ENCODE data around the gene GLIS1.

GLIS1 gene

DNA sequence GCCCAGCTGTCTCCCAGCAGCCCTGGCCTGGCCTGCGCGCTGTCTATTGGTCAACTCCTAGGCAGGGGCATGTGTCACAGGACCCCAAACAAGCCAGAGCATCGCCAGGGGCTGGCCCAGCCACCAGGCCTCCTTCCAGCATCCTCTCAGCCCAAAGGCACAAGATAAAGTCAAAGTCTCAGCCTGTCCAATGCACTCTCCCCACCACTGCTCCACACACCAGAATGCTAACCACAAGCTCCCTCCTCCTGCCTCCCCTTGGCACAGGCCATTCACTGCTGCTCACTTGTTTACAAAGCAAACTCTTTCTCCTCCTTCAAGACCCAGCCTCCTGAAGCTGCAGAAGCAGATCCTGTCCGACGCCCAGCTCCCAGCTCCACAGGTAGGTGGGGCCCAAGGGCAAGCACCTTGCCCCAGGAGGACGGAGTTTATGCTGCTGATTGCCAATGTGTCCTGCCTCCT lies 146.4 kb downstream of the GLIS1 start:
- no peak for DNase-seq (ENCODE audit: low spot score)

DNA sequence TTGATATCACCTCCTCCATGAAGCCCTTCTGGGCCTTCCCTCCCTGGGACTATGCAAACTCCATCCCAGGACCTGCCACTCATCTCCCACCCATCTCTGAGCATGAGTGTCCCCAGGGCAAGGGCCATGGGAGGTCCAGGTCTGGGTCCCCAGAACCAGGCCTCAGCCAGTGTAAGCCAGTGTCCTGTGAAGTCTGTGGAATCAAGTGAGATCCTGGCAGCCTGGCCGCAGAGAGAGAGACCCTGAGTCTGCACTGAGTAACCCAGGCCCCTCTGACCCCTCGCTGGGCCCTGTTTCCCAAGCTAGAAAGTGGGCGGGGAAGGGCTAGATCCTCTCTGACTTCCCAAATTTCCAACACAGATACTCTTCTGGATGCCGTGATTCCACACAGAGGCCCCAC lies 147.0 kb downstream of the GLIS1 start:
- no peak for DNase-seq (ENCODE audit: low spot score)

DNA sequence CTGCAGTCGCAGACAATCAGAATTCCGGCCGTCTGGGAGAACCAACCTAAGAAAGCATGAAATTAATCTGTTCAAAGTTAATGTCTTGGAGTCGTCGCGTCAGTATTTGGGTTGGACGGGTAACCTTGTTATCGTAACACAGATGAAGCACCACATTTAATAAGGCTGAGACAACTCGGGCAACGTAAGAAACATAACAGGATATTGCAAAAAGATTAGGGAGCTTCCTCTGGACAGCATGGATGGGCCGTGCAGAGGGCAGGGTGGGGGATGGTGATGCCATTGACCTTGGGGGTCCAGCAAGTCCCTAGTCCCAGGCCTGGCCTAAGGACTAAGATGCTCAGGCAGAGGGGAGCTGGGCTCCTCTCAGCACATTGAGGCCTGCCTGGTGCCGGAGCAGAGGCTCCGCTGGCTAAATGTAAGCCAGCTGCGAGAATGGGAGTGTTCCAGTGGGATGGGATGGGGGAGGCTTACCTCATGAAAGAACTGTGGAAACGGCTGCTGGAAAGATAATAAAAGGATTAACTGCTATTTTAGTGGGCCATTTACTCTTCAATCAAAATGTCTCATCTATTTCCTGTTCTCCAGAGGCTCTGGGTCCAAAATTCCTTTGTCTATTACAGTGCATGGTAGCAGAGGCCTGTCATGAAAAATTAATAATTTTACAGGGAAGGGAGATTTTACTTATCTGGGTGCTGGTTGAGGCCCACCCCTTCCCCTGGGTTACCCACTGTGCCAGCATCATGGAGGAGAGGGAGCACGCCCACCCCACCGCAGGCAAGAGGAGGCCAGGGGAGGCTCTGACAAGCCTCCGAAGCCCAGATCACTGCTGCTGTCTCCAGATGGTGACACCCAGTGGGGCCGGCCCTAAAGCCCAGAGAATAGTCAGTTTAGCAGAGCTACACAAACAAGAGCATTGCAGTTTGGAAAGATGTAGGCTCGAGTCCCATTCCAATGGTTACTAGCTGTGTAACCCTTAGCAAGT lies 148.1 kb downstream of the GLIS1 start:
- DNase-seq (ENCODE audit: low spot score) = no peak

DNA sequence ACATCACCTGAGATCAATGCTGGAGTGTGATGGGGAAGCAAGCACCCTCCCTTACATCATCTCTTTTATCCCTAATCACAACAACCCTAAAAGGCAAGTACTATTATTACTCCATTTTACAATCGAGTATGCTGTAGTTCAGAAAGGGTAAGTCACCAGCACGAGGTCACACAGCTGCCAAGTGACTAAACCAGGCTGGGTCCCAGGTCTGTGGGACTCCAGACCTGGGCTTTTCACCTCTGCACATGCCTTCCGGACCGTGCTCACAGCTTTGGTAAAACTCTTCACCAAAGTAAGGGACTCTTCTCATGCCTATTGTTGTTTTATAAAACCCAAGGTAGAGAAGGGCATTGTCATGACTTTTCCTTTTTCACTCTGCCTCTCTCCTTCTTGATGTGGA lies 148.9 kb downstream of the GLIS1 start:
- DNase-seq (ENCODE audit: low spot score) = no peak

- no peak for DNase-seq (ENCODE audit: low spot score)
Observed at GRCh38 chr1:53589043-53589887, 149.7 kb downstream of the GLIS1 start.

- DNase-seq (ENCODE audit: low spot score) = no peak
Observed at GRCh38 chr1:53588053-53588779, 150.7 kb downstream of the GLIS1 start.

GRCh38 chr1:53587252-53587988 lies 151.5 kb downstream of the GLIS1 start:
- no peak for DNase-seq (ENCODE audit: low spot score)

DNA sequence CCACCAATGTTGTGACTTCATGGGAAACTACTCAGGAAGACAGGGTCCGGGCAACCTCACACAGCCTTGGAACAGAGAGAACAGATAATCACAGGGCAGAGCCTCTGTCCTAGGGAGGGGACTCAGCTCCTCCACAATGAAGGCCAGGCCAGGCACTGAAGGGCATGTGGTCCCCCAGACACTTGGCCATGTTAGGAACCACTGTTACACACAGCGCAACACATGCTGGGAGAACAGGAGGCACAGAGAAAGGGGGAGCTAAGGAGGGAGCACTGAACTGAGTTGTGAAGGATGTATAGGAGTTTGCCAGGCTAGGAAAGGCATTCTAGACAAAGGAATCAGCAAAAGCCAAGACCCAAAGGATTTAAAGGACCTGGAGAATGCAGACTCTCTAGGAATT lies 152.2 kb downstream of the GLIS1 start:
- no peak for DNase-seq (ENCODE audit: low spot score)

DNA sequence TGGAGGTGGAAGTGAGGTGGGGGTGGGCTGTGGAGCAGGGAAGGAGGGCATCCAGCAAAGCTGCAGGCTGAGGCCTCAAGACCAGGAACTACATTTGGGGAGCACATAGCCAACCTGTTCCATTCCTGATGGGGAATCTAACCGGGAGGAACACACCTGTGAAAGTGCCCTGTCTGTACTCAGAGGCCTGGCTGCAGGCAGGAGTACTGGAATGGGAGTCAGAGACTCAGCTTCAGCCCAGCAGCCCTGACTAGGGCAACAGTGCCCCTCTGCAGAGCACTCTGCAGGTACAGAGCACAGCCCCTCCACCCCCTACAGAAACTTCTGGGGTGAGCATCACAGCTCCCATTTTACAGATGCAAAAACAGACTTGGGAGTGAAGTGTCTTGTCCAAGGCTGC lies 153.4 kb downstream of the GLIS1 start:
- DNase-seq (ENCODE audit: low spot score) = no peak

DNA sequence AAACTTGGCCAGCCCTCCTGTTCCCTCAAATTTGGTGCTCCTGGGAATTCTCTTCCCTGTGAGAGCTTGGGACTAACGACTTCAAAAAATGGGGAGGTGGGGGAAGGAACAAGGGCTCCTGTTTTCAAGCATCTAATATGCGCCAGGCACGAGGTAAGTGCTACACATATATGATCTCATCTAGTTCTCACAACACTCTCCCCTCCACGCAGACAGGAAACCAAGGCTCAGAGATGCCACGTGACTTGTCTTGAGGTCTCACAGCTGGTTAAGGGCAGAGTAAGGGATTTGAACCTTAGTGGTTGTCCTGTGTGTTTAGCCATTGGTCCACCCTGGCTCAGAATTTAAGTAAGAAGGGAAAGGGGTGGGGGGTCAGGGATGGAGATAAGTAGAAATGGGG lies 153.8 kb downstream of the GLIS1 start:
- no peak for DNase-seq (ENCODE audit: low spot score)

DNA sequence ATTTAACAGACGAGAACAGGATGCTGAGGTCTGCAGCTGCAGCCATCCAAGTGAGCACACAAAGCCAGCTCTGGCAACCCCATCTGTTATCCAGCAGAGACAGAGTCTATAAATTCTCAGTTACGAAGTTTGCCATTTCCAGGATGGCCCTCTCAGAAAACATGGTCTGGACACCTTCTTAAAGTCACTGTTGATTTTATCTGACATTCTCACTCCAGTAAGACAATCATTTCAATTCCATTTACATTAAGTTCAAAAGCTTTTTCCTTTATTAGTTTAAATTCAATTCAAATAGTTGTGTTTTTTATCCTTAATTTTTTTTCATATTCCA lies 154.2 kb downstream of the GLIS1 start:
- DNase-seq (ENCODE audit: low spot score) = no peak

- no peak for DNase-seq (ENCODE audit: low spot score)
Observed at GRCh38 chr1:53583868-53584776, 154.8 kb downstream of the GLIS1 start.

DNA sequence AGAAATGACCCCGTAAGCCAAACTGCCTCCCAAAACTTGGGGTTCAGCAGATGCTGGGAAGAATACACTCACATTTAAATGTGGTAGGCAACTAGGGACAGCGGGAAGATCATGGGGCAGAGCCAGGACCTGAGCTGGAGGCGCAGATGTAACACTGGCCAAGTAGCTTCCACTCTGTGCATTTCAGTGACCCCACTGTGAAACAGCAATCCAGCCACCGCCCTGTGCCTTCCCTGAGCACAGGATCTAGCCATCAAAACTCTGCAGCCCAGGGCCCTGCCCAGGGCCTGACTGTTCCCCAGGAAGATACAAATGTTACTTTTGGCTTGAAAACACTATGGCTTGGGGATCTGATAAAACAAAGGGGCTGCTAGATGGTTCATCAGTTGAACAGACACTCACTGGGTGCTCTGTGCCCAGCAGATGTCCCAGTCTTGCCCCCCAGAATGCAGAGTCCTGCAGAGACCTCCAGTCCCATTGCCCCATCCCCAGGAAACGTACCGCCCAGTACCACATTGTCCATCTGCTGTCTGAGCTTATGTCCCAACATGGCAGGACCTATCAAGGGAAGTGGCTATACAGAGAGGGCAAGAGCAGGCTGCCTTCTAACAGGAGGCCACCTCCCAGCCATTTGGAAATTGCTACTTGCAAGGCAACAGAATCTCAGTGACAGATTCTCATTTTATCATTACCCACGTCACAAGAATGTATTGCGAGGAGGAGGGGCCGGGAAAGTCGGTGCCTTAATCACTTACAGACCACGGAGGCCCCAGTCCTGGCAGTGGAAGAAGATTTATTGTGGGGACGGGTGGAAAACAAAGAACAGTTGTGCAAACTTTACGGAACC lies 155.7 kb downstream of the GLIS1 start:
- no peak for DNase-seq (ENCODE audit: low spot score)

DNA sequence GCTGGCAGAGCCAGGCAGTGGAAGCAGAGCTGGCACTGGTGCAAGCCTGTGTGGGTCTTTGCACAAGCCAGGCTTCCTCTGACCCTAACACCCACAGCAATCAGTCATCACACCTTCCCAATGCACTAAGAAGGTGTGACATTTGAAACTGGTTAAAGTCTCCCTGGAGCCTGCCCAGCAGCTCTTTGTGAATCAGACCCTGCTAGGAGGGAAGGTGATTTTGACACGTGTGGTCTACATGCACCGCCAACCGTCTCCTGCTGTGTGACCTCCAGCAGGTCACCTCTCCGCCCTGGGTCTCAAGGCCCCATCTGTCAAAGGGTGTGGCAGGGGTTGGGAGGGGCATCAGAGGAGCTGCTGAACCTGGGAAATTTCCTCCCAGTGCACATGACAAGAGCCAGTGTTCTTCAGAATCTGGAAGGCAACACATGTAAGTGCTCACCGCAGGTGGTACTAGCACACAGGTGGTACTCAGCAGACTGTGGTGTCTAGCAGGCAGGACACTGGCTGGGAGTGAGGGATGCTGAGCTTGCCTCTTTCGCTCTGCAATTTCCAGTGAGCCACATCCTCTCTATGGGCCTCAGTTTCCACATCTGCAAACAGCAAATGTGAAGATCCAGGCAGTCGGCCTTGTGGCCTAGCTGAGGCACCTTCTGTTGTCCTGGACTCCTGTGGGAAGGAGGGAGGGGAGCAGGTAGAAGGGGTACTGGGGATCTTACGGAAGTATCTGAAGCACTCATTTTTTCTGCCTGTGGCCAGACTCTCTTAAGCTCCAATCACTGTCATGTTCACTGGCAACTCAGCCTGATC lies 156.5 kb downstream of the GLIS1 start:
- DNase-seq (ENCODE audit: low spot score) = no peak

- no peak for DNase-seq (ENCODE audit: low spot score)
Observed at GRCh38 chr1:53581476-53581875, 157.5 kb downstream of the GLIS1 start.

- DNase-seq (ENCODE audit: low spot score) = no peak
Observed at GRCh38 chr1:53580739-53581475, 158.1 kb downstream of the GLIS1 start.

GRCh38 chr1:53580009-53580400 lies 159.0 kb downstream of the GLIS1 start:
- no peak for DNase-seq (ENCODE audit: low spot score)

Measured in LoVo (cell line).